GM10248 (cell line): ENCODE measurements around the gene ARPC5L.
A peak's percentile ranks its signal among the peaks of the same experiment; 100 is the strongest.

ENCODE experiments used
- CTCF ChIA-PET: fragments of 300-600 bp; sonication (Branson Sonifier 250); formaldehyde crosslinking; extraction: SDS; loops from one replicate; lab custom pipeline; 2021; ENCODE audit warnings: antibody characterized with exemption; lab: Yijun Ruan, JAX
- POLR2A ChIA-PET: fragments of 350-650 bp; sonication (Branson Sonifier 250); formaldehyde crosslinking; extraction: SDS; loops from one replicate; lab custom pipeline; 2020; ENCODE audit warnings: antibody characterized with exemption; lab: Yijun Ruan, JAX
- DNase-seq: peaks from one replicate; pipeline ENCODE4 v3.0.0; 2012; ENCODE audit errors: extremely low spot score
- TF ChIP-seq, protein P1 (sequence below): IDR thresholded peaks from 2 replicates; pipeline ENCODE4 v1.5.1; 2012; ENCODE audit warnings: mild to moderate bottlenecking, low read depth; ENCODE audit errors: extremely low read depth, missing control alignments, control extremely low read depth

The ARPC5L gene

DNA sequence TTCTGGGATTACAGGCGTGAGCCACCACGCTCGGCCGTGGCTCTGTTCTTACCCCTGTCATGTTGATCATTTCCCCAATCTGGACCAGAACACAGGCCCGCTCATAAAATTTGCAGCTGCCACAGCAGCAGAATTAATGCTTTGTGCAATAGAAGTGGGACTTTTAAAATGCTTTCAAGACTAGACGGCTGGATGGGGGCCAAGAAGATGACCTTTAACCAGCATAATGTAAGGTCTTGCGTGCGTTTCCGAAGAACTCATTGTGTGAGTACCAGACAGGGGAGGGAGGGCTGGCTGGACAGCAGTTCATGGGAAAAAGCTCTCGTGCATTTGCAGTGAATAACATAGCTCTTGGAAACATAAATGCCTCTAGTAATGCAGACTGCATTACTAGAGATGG is 12.1 kb upstream of the ARPC5L start:
- no peak for DNase-seq
- ChIA-PET CTCF (interaction anchor here (0.7 to 26.0 kb wide), 5 partner anchors 10 to 76 kb away, joined by 3 to 814 read pairs (median 172); partner anchors contain the start of genes ARPC5L, NR6A1, OLFML2A and RPL35), POLR2A (no interaction called here)
- TF ChIP-seq, protein P1, sequence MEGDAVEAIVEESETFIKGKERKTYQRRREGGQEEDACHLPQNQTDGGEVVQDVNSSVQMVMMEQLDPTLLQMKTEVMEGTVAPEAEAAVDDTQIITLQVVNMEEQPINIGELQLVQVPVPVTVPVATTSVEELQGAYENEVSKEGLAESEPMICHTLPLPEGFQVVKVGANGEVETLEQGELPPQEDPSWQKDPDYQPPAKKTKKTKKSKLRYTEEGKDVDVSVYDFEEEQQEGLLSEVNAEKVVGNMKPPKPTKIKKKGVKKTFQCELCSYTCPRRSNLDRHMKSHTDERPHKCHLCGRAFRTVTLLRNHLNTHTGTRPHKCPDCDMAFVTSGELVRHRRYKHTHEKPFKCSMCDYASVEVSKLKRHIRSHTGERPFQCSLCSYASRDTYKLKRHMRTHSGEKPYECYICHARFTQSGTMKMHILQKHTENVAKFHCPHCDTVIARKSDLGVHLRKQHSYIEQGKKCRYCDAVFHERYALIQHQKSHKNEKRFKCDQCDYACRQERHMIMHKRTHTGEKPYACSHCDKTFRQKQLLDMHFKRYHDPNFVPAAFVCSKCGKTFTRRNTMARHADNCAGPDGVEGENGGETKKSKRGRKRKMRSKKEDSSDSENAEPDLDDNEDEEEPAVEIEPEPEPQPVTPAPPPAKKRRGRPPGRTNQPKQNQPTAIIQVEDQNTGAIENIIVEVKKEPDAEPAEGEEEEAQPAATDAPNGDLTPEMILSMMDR = no peak

DNA sequence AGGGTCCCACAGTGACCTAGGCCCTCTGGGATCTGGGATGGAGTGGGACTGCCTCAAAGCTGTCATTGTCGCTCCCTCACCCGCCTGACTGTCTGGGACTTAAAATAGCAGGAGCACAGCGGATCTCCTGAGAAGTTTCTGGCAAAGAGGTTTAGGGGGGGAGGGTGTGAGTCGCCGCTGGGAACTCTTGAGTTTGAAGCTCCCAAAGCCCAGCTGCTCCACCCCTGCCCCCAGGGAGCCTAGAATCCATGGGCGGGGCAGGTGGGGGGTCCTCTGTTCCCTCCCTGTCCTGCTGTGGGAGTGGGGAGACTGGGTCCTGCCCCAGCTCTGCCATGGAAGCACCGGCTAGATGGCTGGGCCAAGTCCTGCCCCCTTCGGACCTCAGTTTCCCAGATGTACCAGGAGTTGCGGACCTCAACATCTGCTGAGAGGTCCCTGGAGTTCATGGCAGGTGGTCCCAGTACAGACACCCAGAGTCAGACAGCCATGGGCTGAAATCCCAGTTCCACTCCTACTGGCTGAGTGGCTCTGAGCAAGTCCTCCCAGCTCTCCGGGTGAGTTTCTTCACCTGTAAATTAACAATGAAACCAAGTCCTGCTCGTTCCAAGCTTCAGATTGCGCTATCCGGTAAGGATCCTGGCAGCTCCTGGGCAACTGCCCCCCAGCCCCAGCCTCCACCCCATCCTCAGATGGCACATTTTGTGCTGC is 9.7 kb upstream of the ARPC5L start:
- CTCF ChIA-PET = interaction anchor here (0.7 to 26.0 kb wide), 41 partner anchors 13 to 523 kb away, joined by 3 to 814 read pairs (median 7); partner anchors contain the start of genes ARPC5L, NR6A1, OLFML2A and RPL35
- POLR2A ChIA-PET = interaction anchor here (0.5 to 0.8 kb wide), 2 partner anchors 10 to 291 kb away, joined by 3 to 4 read pairs; partner anchors contain the start of genes ARPC5L, RPL35 and SCAI
- no peak for DNase-seq
- TF ChIP-seq, protein P1 = no peak

DNA sequence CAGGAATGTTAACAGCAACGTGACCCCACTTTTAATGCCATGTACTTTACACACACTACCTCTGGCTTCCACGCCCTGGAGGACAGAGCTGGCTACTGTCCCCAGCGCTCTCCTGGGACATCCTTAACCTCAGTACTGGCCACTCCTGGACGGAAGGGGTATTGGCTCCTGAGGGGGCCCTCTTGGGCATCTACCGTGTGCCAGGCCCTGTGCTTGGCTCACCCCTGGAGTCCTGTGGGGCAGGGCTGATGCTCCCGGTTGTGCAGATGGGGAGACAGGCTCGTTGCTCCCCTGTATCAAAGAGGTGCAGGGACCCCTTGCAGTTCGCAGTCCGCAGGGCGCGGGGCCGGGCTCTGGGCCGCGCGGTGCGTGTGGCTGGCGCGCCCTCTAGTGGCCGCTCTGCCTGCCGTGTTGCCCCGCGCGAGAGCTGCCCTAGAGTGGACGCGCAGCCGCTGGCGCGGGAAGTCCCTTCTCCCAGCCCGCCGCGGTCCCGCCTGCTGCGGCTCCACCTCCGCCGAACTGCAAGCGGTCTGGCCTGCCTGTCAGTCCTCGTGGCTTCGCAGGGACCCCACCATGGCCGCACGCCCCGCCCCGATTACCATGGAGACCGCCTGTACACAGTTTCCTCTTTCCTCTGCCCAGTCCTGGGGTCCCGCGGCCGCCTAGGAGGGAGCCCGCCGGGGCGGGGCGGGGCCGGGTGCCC is 8.9 kb upstream of the ARPC5L start, which contains the start of gene WDR38:
WDR38 (plus strand) TSS at position 632 of the 703 bp plus-strand sequence. CDS start 72 bp downstream, outside the sequence.
- DNase-seq = peak; percentile 89
- POLR2A ChIA-PET = interaction anchor here (0.5 to 0.8 kb wide), 3 partner anchors 9 to 290 kb away, joined by 3 to 4 read pairs (median 4); partner anchors contain the start of genes ARPC5L, RPL35 and SCAI
- CTCF ChIA-PET = interaction anchor here (0.6 to 26.0 kb wide), 55 partner anchors 13 to 522 kb away, joined by 3 to 814 read pairs (median 4); partner anchors contain the start of genes ARPC5L, NR6A1, OLFML2A and RPL35
- TF ChIP-seq, protein P1 = peak; percentile 97

DNA sequence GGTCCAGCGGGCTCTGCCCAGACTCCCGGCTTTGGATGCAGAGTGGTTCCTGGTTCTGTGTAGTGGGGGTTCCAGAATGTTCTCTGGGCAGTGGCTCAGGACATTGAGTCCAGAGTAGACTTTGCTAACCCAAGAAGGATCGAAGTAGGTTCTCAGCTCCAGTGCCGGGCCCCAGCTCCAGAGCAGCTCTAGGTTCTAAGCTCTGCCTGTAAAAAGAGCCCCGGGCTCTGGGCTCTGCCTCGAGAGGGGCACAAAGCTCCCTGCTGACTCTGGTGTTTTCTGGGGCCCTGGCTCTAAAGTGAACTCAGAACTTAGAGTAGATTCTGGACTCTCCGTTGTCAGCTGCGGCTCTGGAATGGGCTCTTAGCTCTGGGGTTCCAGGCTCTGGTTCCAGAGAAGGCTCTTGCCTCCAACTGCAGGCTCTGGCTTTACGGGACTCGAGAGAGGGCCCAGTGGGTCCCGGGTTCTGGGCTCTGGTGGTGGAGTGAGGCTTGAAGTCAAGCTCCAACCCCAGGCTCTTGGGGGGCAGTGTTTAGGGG is 8.3 kb upstream of the ARPC5L start:
- POLR2A ChIA-PET = interaction anchor here (0.5 to 2.4 kb wide), 5 partner anchors 8 to 83 kb away, joined by 4 to 9 read pairs (median 5); partner anchors contain the start of genes ARPC5L, NR6A1 and RPL35
- CTCF ChIA-PET = interaction anchor here (0.6 to 26.0 kb wide), 45 partner anchors 14 to 517 kb away, joined by 3 to 814 read pairs (median 7); partner anchors contain the start of genes ARPC5L, NR6A1, OLFML2A and RPL35
- TF ChIP-seq, protein P1 = no peak
- DNase-seq = no peak

DNA sequence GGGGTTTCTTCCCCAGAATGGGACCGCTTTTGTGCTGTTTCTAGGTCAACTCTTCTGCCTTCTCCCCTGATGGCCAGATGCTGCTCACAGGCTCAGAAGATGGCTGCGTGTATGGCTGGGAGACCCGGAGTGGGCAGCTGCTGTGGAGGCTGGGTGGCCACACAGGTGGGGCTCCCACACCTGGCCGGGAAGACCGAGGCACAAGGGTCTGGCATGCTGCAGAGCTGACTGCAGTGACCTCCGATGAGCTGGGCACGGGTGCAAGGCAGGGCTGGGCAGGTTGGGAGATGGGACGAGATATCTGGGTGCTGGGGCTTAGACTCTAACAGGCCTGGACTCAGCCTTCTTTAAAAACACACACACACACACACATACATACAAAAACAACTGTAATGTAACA is 7.8 kb upstream of the ARPC5L start:
- no peak for DNase-seq
- TF ChIP-seq, protein P1 = no peak
- POLR2A ChIA-PET = interaction anchor here (0.5 to 2.4 kb wide), 5 partner anchors 10 to 84 kb away, joined by 3 to 9 read pairs (median 5); partner anchors contain the start of gene NR6A1
- CTCF ChIA-PET = interaction anchor here (1.0 to 26.0 kb wide), 30 partner anchors 14 to 516 kb away, joined by 3 to 814 read pairs (median 12); partner anchors contain the start of genes ARPC5L, NR6A1, OLFML2A and RPL35

DNA sequence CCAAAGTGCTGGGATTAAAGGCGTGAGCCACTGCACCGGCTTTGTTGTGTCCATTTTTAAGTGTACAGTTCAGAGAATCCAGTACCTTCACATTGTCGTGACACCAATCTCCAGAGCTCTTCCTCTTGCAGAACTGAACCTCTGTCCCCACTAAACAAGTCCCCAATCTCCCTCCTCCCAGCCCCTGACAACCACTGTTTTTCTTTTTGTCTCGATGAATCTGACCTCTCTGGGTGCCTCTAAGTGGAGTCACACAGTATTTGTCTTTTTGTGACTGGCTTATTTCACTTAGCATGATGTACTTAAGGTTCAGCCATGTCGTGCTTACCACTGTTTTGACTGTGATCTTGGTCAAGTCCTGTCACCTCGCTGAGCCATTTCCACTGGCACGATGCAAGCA is 7.1 kb upstream of the ARPC5L start:
- CTCF ChIA-PET = interaction anchor here (1.6 to 26.0 kb wide), 14 partner anchors 13 to 172 kb away, joined by 3 to 814 read pairs (median 28); partner anchors contain the start of genes ARPC5L, NR6A1, OLFML2A and RPL35
- POLR2A ChIA-PET = interaction anchor here (1.2 to 2.4 kb wide), 2 partner anchors 26 to 84 kb away, joined by 3 to 9 read pairs; partner anchors contain the start of gene NR6A1
- TF ChIP-seq, protein P1 = no peak

More for the DNA sequence above, 7.1 kb upstream of the ARPC5L start:
- no peak for DNase-seq
